Ascending aorta (tissue), 2 donors: Measurements from ENCODE around the gene FHIT. TPM values are rescaled to one million over a fixed set of nuclear protein-coding genes. Genes with fewer than 3 reads are reported as not detected.

Source experiments
- DNase-seq, 2 donors: peaks; one replicate each; pipeline ENCODE4 v3.0.0-alpha.2; 2019; ENCODE audit warnings: low spot score in 2 of 2
- H3K27ac ChIP-seq, 2 donors: fragments of 200-600 bp; sonication (generic); one replicate each; pipeline ENCODE4 v1.5.1; 2016 to 2017; ENCODE audit warnings: mild to moderate bottlenecking in 1 of 2
- H3K27me3 ChIP-seq: fragments of 200-600 bp; sonication (generic); one replicate; pipeline ENCODE4 v1.5.1; 2017
- H3K36me3 ChIP-seq, 2 donors: fragments of 200-600 bp; sonication (generic); one replicate each; pipeline ENCODE4 v1.5.1; 2016
- H3K4me1 ChIP-seq, 2 donors: fragments of 200-600 bp; sonication (generic); one replicate each; pipeline ENCODE4 v1.5.1; 2016 to 2017; ENCODE audit warnings: mild to moderate bottlenecking in 1 of 2
- H3K4me3 ChIP-seq, 2 donors: fragments of 200-600 bp; sonication (generic); one replicate each; pipeline ENCODE4 v1.5.1; 2016 to 2017; ENCODE audit warnings: mild to moderate bottlenecking in 1 of 2
- H3K9me3 ChIP-seq, 2 donors: fragments of 200-600 bp; sonication (generic); one replicate each; pipeline ENCODE4 v1.5.1; 2016
- CTCF ChIP-seq, 3 experiments: fragments of 200-600 bp in 2 of 3; fragments of 450-650 bp in 1 of 3; sonication (generic) in 2 of 3; IDR thresholded peaks; one replicate each; pipeline ENCODE4 v1.5.1; 2016 to 2019; ENCODE audit warnings: antibody characterized with exemption in 3 of 3, mild to moderate bottlenecking in 1 of 3, moderate library complexity in 1 of 3
- intact Hi-C: fragments of 100-400 bp; cut with DNase I; formaldehyde crosslinking; loops from one replicate; pipeline ENCODE4 v1.15.1; 2023
- total RNA-seq: library from RNA; depleted of rRNA; stranded (reverse); fragments of >200 nt; gene quantifications from one replicate; pipeline ENCODE4 v1.1.0, GENCODE V29; 2016

FHIT gene
- total RNA-seq, 1 donor from 2014 or later: 0.21 TPM

GRCh38 chr3:60187343-60187742, 1063.9 kb downstream of the FHIT start:
- H3K4me1 ChIP-seq: no peaks in the 10 kb centered on the region
- H3K36me3 ChIP-seq: no peaks in the 10 kb centered on the region
- H3K27me3 ChIP-seq: no peaks in the 10 kb centered on the region
- no peaks in the 10 kb centered on the region for H3K9me3 ChIP-seq
- no peak overlapping the region for H3K27ac ChIP-seq
- no peak overlapping the region for H3K4me3 ChIP-seq
- intact Hi-C loops: no loop called here
- no peak for DNase-seq
- TF ChIP-seq CTCF (IDR thresholded peaks at IDR 0.05): no peak

GRCh38 chr3:60186359-60186758, 1064.9 kb downstream of the FHIT start:
- Histone ChIP-seq H3K4me3 (no peak overlapping the region), H3K36me3 (no peaks in the 10 kb centered on the region), H3K9me3 (no peaks in the 10 kb centered on the region), H3K27me3 (no peaks in the 10 kb centered on the region), H3K27ac (no peak overlapping the region), H3K4me1 (no peaks in the 10 kb centered on the region)
- TF ChIP-seq CTCF (IDR thresholded peaks at IDR 0.05): no peak
- intact Hi-C loops: no loop called here
- DNase-seq: no peak

GRCh38 chr3:60185161-60185560, 1066.1 kb downstream of the FHIT start:
- DNase-seq: no peak
- intact Hi-C loops: no loop called here

GRCh38 chr3:60182697-60183096, 1068.6 kb downstream of the FHIT start:
- no peaks in the 10 kb centered on the region for H3K9me3 ChIP-seq
- no peaks in the 10 kb centered on the region for H3K36me3 ChIP-seq
- no peaks in the 10 kb centered on the region for H3K27me3 ChIP-seq
- DNase-seq: no peak
- H3K4me1 ChIP-seq: no peaks in the 10 kb centered on the region
- H3K4me3 ChIP-seq: no peak overlapping the region
- TF ChIP-seq CTCF (IDR thresholded peaks at IDR 0.05): no peak
- intact Hi-C loops: no loop called here
- H3K27ac ChIP-seq: no peak overlapping the region

More at GRCh38 chr3:60185161-60185560, 1066.1 kb downstream of the FHIT start:
- Histone ChIP-seq H3K27me3 (no peaks in the 10 kb centered on the region), H3K27ac (no peak overlapping the region), H3K36me3 (no peaks in the 10 kb centered on the region), H3K9me3 (no peaks in the 10 kb centered on the region), H3K4me1 (no peaks in the 10 kb centered on the region), H3K4me3 (no peak overlapping the region)
- no peak for TF ChIP-seq CTCF (IDR thresholded peaks at IDR 0.05)

- TF ChIP-seq CTCF (IDR thresholded peaks at IDR 0.05): no peak
- no peak for DNase-seq
These were observed 1072.2 kb downstream of the FHIT start for GRCh38 chr3:60178931-60179653.

More at GRCh38 chr3:60178931-60179653, 1072.2 kb downstream of the FHIT start:
- Histone ChIP-seq H3K27me3 (no peaks in the 10 kb centered on the region), H3K36me3 (no peaks in the 10 kb centered on the region), H3K27ac (no peak overlapping the region), H3K9me3 (no peaks in the 10 kb centered on the region), H3K4me1 (no peaks in the 10 kb centered on the region), H3K4me3 (no peak overlapping the region)
- intact Hi-C loops: no loop called here
